NCI-H69 (cell line): ENCODE results near the gene HMBS.
"Not testable (repeated sequence)": the region's sequence is repeated elsewhere in the genome, so short reads cannot be mapped to it uniquely, and the experiment has no call there.

Source experiments
- DNase-seq: peaks from one replicate; lab custom pipeline; 2025; lab: John Stamatoyannopoulos, UW

HMBS gene

DNA sequence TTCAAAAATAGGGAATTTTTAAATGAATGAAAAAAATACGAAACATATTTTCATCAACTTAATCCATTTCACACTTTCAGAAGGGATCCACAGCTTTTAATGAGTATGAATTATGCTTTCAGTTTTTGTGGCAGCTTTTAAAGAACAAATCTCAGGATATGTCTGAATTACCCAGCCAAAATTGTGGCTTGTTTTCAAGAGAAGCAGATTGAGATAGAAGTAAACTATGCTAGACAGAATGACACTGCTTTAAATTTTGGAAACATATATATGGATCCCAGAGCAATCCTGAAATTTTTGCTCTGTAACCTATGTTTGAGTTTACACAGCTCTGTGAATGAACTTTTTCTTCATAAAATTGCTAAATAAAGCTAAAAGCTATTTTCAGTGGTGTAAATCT lies 34.3 kb downstream of the HMBS start:
- DNase-seq, result no peak

- DNase-seq, result peak; percentile 96
Observed at GRCh38 chr11:119120639-119121007, 35.9 kb downstream of the HMBS start.

DNA sequence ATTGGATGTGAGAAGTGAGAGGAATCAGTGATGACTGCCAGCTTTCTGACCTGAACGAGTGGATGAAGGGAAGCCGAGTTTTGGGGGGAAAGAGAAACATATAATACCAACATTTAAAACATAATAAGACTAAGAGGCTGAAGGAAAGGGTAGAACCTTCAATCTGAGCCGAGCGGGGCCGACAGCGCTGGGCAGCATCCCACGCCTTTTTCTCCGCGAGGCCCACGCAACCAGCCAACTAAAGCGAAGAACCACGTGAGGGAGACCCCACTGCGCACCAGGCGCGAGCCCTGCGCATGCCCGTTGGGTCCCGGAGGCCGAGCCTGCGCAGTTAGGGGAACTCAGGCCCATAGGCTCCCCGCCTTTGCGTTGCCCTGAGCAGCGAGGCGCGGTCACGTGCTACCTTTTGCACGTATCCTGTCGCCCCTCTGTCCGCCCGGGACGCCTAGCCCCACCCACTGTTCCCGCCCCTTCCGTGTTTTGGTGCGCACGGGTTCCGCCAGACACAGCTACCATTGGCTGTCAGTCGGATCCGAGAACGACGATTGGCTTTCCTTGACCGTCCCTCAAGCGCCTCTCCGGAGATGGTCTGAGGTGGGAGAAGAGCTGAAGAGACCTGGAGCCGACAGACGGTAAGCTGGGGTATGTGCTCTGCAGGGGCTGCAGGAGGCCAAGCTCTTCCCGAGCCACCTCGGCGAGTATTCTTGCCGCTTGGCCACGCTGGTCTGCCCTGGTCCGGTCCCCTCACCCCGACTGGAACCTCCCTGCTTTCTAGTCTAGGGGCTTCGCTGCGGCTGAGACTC lies 36.5 kb downstream of the HMBS start, which contains the start of gene HINFP:
HINFP (plus strand) TSS at position 573 of the 803 bp plus-strand sequence. CDS start 5,365 bp downstream, outside the sequence.
- peak; percentile 100 for DNase-seq

DNA sequence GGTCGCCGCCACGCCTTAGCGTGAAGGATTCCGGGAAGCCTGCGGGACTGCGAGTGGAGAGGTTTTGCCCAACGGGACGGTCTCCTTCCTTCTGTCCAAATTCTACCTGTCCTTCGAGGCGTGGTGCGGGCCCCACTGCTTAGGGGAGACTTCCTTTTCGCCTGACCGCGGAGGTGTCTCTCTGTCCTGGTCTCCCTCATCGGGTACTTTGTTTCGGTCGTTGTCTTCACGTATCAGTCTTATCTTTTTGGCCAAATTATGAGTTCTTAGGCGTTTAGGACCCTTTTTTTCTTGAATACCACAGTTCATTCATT lies 37.1 kb downstream of the HMBS start:
- DNase-seq, result no peak

DNA sequence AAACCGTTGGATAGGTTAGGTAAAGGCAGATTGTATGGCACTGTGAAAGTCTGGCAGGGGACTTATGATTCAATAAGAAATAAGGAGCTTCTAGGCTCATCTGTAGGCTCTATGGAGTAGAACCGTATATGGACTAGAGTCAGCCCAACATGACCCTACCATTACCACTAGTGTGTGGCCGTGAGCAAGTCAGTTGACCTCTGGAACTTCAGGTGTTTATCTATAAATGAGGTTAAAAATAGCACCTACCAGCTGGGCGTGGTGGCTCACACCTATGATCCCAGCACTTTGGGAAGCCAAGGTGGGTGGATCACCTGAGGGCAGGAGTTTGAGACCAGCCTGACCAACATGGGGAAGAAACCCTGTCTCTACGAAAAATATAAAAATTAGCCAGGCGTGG lies 41.1 kb downstream of the HMBS start:
- DNase-seq, result no peak

- DNase-seq, result no peak
Observed at GRCh38 chr11:119126675-119127268, 42.1 kb downstream of the HMBS start.

- no peak for DNase-seq
Observed at GRCh38 chr11:119130662-119131061, 46.0 kb downstream of the HMBS start.

DNA sequence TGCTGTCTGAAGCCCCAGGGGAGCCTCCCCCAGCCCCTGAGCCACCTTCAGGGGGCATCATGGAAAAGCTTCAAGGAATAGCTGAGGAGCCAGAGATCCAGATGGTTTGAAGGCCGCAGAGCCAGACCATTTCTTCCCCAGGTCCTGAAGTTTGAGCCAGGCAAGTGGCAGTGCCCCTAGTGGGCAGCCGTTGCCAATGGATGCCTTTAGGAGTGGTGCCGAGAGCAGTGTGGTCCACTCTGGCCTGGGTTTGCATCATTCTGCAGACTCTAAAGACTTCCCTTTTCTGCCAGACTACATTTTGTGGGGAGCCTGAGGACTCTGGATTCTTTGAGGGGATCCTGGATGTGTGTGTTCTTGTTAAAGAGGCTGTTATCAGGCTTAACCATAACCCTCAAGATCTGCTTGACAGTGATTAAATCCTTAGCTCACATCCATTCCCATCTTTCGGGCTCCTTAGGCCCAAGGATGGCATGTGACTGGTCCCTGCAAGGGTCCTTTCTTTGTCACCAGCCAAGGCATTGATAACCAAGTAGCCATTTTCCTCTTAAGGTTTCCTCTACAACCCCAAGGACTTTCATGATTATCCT lies 49.8 kb downstream of the HMBS start:
- DNase-seq, result peak; percentile 17

DNA sequence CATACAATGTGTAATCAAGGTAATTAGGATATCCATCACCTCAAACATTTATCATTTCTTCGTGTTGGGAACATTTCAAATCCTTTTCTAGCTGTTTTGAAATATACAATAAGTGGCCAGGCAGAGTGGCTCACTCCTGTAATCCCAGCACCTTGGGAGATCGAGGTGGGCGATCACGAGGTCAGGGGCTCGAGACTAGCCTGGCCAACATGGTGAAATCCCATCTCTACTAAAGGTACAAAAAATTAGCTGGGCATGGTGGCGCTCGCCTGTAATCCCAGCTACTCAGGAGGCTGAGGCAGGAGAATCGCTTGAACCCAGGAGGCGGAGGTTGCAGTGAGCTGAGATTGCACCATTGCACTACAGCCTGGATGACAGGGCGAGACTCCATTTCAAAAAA lies 54.6 kb downstream of the HMBS start:
- DNase-seq, result not testable (repeated sequence)
